ENCODE results near the gene CFAP47.
"Not testable (repeated sequence)": the region's sequence is repeated elsewhere in the genome, so short reads cannot be mapped to it uniquely, and the experiment has no call there.

CFAP47 gene

GRCh38 chrX:35919536-35920309 lies at the start of gene CFAP47:
CFAP47 (plus strand) TSS chrX:35919734; CDS start chrX:35919800, 66 bp downstream.
- peak; percentile 1 for DNase-seq (ENCODE audit: low spot score)

GRCh38 chrX:35880601-35881000 lies 38.9 kb upstream of the CFAP47 start:
- DNase-seq (ENCODE audit: low spot score) = no peak

DNA sequence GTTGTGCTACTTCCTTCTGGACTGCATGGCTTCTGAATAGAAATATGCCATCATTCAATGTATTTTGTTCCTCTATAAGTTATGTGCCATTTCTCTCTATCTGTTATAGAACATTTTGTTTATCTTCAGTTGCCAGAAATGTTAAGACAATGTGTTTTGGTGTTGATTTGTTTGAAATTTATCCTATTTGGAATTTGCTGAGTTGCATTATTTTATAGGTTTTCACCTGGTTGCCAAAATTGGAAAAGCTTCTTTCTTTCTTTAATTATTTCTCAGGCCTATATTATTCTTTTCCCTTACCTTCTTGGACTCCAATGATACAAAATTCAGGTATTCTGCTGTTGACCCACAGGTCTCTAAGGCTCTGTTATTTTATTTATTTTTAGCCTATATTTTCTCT lies 33.4 kb upstream of the CFAP47 start:
- no peak for DNase-seq (ENCODE audit: low spot score)

- peak; percentile 1 for DNase-seq (ENCODE audit: low spot score)
Observed at GRCh38 chrX:35890699-35891098, 28.8 kb upstream of the CFAP47 start.

- not testable (repeated sequence) for DNase-seq (ENCODE audit: low spot score)
Observed at GRCh38 chrX:35986816-35987215, 67.3 kb downstream of the CFAP47 start.

- DNase-seq (ENCODE audit: low spot score) = no peak
Observed at GRCh38 chrX:36007207-36007606, 87.7 kb downstream of the CFAP47 start.

GRCh38 chrX:36019125-36019524 lies 99.6 kb downstream of the CFAP47 start:
- DNase-seq (ENCODE audit: low spot score) = no peak

GRCh38 chrX:36035550-36035949 lies 116.0 kb downstream of the CFAP47 start:
- no peak for DNase-seq (ENCODE audit: low spot score)

GRCh38 chrX:36062778-36063177 lies 143.2 kb downstream of the CFAP47 start:
- no peak for DNase-seq (ENCODE audit: low spot score)

DNA sequence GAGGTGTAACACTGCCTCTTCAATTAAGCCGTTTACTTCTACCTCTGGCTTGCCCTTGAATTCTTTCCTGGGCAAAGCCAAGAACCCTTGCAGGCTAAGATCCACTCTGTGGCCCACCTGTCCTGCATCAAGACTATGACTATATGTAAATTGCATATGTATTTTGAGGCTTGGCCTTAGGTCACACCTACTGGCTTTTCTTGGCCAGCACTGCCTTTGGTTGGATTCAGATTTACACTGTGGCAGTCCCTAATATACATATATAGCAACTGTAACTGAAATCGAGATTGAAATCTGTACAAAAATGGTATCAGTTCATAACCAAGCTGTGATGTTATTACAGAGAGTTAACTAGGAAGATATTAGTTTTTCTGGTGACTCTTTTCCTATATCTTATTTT lies 151.5 kb downstream of the CFAP47 start:
- DNase-seq (ENCODE audit: low spot score) = no peak

- not testable (repeated sequence) for DNase-seq (ENCODE audit: low spot score)
Observed at GRCh38 chrX:36075009-36075408, 155.5 kb downstream of the CFAP47 start.

DNA sequence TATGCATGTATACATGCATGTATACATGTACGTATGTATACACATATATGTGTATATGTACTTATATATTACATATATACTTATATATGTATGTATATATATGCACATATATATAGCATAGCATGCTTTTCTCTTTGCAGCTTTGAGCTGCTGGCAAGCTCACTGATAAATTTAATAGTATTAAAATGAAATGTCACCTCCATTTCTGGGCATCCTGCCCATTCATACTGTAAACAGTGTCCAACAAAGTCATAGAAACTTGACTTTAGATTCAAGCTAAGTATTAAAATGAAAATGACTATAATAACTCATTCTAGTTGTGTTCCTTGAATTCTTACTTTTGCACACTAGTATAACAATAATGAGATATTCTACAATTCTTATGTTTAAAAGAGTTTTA lies 163.7 kb downstream of the CFAP47 start:
- DNase-seq (ENCODE audit: low spot score) = no peak

GRCh38 chrX:36087366-36087765 lies 167.8 kb downstream of the CFAP47 start:
- no peak for DNase-seq (ENCODE audit: low spot score)

- not testable (repeated sequence) for DNase-seq (ENCODE audit: low spot score)
Observed at GRCh38 chrX:36088939-36089338, 169.4 kb downstream of the CFAP47 start.

DNA sequence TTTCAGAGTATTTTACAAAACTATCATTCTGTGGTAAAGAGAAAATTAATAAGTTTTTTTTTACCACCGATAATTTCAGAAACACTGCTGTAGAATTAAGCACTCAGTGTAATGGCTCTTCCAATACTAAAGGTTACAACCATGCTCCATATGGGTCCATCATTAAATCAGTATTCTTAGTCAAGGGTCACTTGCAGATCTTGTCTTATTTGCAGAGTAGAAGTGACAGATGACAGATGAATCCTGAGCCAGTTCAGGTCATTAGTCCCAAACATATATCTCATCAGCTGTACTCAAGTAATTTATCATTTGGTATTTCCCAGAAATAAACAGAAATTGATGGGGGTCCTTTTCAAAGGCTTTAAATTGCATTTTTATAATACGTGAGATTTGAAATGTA lies 182.9 kb downstream of the CFAP47 start:
- DNase-seq (ENCODE audit: low spot score) = no peak

DNA sequence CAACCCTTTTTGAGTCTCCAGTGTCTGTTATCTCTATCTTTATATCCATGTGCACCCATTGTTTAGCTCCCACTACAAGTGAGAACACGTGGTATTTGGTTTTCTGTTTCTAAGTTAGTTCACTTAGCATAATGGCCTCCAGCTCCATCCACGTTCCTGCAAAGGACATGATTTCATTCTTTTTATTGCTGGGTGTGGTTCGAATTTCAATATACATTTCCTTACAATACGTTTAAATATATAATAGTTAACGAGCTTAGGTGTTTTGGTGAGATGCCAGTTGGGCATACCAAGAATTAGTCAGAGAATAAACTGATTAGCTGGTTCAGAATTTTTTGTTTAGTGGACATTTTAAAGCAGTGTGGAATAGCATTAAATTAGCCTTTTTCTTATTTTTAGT lies 196.7 kb downstream of the CFAP47 start:
- DNase-seq (ENCODE audit: low spot score) = no peak

DNA sequence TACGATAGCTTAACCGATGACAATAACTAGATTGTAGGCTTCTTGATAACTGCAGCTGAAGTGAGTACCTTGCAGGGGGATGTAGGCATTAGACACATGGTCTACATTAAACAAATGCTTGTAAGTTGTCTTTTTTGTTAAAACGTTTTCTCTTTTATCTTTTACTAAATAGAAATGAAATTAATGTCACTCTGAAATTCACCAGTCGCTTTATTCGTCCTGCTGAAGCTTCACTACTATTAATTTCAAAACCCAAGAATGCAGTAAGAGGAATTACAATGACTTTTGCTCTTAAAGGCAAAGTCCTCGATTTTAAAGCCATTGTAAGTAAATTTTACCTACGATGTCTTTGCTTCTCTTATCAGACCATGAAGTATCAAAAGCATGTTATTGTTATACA lies 239.7 kb downstream of the CFAP47 start:
- DNase-seq (ENCODE audit: low spot score) = no peak

- no peak for DNase-seq (ENCODE audit: low spot score)
Observed at GRCh38 chrX:36160081-36160480, 240.5 kb downstream of the CFAP47 start.

DNA sequence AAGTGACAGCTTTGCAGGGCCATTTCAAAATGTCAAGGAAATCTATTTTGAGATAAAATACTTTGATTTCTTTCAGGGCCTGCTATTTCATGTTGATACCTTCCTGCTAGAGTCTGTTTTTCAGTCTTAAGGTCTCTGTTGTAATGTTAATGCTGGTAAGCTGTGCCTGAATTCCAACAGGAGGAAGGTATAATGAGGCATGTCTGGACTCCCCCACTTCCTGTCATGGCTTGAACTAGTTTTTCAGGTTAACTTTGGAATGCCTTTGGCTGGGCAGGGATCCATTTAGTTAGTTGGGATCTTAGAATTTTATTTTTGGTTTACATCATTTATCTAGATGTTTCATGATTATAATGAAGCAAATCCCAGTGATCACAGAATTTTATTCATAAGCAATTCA lies 279.0 kb downstream of the CFAP47 start:
- DNase-seq (ENCODE audit: low spot score) = no peak

DNA sequence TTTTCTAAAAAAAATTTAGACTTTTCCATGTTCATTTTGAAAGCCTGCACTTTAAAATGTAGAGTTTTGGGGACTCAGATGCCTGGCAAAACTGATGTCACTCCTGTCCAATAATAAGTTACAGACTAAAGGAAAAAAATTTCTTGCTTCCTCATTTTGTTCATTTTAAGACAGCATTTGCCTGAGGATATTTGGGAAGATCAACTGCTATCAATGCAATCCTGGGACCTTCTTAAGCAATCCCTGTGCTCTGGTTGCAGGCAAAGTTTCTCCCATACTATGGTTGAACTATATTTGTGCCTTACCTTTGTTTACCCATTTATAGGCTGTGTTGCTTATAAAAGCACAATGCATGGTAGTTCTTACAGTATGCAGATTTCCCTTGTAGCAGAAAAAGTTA lies 280.4 kb downstream of the CFAP47 start:
- DNase-seq (ENCODE audit: low spot score) = no peak

GRCh38 chrX:36214924-36215323 lies 295.4 kb downstream of the CFAP47 start:
- no peak for DNase-seq (ENCODE audit: low spot score)

DNA sequence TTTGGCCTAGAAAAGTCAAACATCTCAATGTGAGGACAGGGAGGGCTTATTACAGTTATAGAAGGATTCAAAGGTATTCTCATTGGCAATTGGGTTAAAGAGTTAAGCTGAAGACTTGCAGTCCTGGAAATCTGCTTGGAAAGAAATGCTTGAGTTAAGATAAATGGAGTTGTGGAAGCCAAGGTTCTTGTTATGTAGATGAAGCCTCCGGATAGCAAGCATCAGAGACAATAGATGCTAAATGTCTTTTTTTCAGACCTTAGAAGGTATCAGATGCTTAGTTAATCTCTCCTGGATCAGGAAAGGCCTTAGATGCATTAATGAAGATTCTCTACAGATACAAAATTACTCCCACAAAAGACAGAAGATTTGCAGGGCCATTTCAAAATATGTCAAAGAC lies 299.3 kb downstream of the CFAP47 start:
- DNase-seq (ENCODE audit: low spot score) = no peak

GRCh38 chrX:36234840-36235528 lies 315.4 kb downstream of the CFAP47 start:
- DNase-seq (ENCODE audit: low spot score) = not testable (repeated sequence)

DNA sequence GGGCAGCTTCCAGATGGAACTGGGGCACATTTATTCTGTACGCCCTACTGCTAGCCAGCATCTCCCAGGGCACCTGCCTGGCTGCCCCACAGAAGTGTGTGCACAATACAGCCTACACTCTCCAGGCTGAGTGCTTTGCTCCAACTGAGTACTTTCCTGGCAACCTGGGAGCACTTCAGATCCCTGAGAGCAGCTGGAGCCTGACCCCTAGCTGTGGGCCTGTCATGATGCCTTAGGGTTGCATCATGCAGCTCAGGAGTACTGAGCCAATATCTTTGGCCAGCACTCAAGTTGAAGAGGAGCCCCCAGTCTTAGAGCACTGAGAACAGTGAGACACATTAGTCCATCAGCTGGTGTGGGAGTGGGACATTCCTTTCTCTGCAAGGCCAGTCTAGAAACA lies 321.9 kb downstream of the CFAP47 start:
- DNase-seq (ENCODE audit: low spot score) = no peak
